DMS153 treated with DMSO at 0.1 percent for 48 hours (cell line): Measurements from ENCODE around the gene FDX1.
"Not testable (repeated sequence)": the region's sequence is repeated elsewhere in the genome, so short reads cannot be mapped to it uniquely, and the experiment has no call there.

Experiments used
- DNase-seq: peaks from one replicate; lab custom pipeline; 2025; ENCODE audit not compliant: unreplicated experiment; lab: John Stamatoyannopoulos, UW

Gene FDX1, protein sequence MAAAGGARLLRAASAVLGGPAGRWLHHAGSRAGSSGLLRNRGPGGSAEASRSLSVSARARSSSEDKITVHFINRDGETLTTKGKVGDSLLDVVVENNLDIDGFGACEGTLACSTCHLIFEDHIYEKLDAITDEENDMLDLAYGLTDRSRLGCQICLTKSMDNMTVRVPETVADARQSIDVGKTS

DNA sequence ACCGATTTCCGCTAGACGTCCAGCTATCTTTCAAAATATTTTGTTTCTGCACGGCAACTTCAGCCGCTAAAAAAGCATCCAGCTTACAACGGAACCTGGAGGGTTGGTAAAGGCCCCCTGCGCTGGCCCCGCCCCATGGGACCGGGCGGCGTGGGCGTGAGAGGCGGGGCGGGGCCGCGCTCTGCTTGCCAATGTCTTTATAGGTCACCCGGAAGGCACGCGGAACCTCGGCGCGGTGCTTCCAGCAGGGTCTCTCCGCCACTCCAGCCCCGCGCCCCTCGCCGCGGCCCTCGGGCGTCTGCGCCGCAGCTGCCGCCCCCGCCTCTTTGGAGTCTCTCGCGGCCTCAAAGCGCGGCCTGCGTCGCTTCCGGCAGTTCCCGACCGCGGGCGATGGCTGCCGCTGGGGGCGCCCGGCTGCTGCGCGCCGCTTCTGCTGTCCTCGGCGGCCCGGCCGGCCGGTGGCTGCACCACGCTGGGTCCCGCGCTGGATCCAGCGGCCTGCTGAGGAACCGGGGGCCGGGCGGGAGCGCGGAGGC is at the start of gene FDX1:
Gene FDX1, plus strand, starts transcription at position 218 of the 536 bp plus-strand sequence. Its CDS starts 173 bp downstream, at position 391.
- DNase-seq = peak; percentile 53

DNA sequence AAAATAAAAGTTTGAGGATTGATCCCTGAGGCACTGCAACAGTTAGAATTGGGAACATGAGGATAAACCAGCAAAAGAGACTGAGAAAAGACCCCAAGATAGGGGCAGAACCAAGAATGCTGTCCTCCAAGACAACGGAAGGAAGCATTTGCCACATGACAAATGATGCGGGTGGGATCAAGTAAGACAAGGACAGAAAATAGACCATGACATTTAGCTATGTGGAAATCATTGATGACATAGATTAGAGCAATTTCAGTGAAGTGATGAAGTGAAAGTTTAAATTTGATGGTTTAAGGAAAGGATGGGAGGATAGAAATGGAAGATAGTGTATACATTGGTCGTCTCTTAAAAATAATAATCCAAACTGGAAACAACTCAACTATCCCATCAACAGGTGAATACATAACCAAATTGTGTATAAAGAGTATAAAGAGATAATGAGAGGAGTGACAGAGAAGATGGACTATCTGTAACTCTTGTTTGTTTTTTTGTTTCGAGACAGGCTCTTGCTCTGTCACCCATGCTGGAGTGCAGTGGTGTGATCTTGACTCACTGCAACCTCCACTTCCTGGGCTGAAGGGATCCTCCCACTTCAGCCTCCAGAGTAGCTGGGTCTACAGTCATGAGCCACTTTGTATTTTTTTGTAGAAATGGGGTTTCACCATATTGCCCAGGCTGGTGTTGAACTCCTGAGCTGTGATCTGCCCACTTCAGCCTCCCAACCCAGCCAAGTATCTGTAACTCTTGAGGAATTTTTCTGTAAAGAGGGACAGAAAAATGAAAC is 48.7 kb upstream of the FDX1 start:
- no peak for DNase-seq

DNA sequence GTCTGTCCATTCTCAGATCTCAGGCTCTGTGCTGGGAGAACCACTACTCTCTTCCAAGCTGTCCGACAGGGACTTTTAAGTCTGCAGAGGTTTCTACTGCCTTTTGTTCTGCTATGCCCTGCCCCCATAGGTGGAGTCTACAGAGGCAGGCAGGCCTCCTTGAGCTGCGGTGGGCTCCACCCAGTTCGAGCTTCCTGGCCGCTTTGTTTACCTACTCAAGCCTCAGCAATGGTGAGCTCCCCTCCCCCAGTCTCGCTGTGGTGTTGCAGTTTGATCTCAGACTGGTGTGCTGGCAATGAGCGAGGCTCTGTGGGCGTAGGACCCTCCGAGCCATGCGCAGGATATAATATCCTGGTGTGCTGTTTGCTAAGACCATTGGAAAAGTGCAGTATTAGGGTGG is 41.5 kb upstream of the FDX1 start:
- DNase-seq = not testable (repeated sequence)

DNA sequence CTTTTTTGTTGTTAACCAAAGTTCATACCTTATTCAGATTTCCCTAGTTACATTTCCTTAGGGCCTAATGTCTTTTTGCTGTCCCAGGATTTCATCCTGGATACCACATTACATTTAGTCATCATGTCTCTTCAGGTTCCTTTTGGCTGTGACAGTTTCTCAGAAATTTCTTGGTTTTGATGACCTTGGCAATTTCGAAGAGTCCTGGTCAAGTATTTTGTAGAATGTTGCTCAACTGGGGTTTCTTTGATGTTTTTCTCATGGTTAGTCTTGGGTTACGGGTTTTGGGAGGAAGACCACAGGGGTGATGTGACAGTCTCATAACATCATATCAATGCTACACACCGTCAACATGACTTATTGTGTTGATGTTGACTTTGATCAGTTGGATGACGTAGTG is 39.8 kb upstream of the FDX1 start:
- DNase-seq = no peak

DNA sequence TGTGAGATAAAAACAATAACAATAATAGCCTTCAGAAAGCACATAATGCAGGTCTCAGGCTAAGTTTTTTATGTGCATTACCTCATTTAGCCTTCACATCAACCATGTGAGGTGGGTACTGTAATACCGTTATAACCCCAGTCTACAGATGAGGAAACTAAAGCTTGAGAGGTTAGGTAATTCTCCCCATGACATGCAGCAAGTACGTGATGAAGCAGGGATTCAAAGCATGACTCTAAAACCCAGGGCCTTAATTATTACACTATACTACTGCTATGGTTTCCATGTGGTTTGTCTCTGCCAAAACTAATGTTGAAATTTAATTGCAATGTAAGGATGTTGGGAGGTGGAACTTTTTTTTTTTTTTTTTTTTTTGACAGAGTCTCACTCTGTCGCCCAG is 37.7 kb upstream of the FDX1 start:
- no peak for DNase-seq

DNA sequence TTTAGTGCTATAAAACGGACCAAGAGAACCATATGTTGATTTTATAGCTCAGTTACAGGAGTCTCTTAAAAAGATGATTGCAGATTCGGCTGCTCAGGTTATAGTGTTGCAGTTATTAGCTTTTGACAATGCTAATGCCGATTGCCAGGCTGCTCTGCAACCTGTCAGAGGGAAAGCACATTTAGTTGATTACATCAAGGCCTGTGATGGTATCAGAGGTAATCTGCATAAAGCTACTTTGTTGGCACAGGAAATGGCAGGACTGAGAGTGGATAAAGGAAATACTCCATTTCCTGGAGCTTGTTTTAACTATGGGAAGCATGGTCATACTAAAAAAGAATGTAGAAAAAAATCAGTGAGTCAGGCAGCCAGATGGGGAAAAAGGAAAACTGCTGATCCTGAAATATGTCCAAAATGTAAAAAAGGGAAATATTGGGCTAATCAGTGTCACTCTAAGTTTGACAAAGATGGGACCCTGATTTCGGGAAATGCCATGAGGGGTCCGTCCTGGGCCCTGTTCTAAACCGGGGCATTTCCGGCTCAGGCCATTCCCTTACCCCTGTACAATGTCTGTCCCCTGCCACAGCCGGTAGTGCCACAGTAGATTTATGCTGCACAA is 32.0 kb upstream of the FDX1 start:
- not testable (repeated sequence) for DNase-seq

DNA sequence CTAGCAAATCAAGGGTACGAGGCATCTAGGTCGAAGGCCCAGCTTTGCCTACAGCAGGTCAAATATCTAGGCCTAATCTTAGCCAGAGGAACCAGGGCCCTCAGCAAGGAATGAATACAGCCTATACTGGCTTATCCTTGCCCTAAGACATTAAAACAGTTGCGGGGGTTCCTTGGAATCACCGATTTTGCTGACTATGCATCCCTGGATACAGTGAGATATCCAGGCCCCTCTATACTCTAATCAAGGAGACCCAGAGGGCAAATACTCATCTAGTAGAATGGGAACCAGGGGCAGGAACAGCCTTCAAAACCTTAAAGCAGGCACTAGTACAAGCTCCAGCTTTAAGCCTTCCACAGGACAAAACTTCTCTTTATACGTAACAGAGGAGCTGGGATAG is 26.2 kb upstream of the FDX1 start:
- not testable (repeated sequence) for DNase-seq

DNA sequence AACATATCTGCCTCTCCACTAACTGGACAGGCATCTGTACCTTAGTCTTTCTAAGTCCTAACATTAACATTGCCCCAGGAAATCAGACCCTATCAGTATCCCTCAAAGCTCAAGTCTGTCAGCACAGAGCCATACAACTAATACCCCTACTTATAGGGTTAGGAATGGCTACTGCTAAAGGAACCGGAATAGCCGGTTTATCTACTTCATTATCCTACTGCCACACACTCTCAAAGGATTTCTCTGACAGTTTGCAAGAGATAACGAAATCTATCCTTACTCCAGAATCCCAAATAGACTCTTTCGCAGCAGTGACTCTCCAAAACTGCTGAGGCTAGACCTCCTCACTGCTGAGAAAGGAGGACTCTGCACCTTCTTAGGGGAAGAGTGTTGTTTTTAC is 24.1 kb upstream of the FDX1 start:
- DNase-seq = not testable (repeated sequence)

DNA sequence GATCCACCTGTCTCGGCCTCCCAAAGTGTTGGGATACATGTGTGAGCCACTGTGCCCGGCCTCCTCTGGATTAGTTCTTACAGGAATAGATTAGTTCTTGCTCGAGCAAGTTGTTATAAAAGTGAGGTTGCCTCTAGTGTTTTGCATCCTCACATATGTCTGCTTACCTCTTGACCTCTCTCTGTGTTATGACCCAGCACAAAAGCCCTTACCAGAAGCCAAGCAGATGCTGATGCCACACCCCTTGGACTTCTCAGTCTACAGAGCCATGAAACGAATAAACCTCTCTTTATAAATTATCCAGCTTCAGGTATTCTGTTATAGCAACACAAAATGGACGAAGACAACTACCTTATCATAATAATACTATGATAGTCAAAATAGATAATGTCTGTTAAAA is 22.4 kb upstream of the FDX1 start:
- DNase-seq = no peak

DNA sequence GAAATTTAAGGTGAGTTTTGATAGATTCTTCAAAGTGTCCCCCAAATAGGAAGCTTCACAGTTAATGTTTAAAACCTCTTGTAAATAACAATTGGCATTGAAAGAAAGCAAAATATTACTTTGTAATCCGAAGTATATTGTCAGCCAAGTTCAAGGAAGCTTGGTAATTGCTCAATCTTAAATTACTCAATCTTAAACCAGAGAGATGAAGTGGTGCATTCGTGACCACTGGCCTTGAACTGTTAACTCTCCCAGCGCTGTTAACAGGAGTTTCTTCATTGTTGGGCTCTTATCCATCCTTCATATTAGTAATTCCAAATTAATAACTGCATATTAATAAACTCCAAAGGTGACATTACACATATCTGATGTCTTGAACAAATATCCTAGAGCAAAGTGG is 20.6 kb upstream of the FDX1 start:
- no peak for DNase-seq

DNA sequence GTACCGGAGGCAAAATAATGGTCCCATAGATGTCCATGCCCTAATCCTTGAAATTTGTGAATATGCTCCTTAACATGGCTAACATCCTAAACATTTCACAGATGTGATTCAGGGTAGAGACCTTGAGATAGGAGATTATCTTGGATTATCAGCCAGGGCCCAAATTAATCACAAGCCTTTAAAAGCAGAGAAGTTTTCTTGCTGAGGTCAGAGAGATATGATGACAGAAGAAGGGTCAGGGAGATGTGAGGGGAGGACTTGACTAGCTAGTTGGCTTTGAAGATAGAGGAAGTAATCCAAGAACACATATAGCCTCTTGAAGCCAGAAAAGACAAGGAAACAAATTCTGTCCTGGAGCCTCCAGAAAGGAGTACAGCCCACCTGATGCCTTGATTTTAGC is 19.1 kb upstream of the FDX1 start:
- DNase-seq = no peak

DNA sequence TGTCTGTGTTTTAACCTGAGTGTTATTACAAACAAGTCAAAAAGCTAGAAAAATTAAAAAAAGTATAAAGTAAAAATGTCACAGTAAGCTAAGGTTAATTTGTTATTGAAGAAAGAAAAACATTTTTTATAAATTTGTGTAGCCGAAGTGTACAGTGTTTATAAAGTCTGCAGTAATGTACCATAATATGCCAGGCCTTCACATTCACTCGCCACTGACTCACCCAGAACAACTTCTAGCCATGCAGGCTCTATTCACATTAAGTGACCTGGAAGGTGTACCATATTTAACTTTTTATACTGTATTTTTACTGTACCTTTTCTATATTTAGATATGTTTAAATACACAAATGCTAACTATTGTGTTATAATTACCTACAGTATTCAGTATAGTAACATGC is 14.7 kb upstream of the FDX1 start:
- no peak for DNase-seq

DNA sequence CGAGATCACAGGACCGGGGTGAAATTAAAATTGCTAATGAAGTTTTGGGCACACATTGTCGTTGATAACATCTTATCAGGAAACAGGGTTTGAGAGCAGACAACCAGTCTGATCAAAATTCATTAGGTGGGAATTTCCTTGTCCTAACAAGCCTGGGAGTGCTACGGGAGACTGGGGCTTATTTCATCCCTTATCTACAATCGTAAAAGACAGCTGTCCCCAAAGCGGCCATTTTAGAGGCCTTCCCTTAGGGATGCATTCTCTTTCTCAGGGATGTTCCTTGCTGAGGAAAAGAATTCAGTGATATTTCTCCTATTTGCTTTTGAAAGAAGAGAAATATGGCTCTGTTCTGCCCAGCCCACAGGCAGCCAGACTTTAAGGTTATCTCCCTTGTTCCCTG is 8.1 kb upstream of the FDX1 start:
- not testable (repeated sequence) for DNase-seq

DNA sequence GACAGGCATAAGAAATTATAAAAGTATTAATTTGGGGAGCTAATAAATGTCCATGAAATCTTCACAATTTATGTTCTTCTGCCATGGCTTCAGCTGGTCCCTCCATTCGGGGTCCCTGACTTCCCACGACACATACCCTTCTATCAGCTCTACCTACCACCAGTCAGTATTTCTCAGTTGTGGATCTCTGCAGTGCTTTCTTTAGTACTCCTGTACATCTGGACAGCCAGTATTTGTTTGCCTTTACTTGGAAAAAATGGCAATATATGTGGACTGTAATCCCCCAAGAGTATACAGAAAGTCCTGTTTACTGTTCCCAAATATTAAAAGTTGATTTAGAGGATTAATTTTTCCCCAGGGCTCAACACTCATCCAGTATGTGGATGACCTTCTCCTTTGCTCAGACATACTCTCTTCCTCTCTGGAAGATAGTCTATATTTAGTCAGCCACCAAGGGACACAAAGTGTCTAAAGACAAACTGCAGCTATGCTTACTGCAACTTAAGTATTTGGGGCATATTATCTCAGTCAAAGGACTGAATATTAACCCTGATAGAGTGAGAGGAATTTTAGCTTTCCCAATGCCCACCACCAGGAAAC is 7.3 kb upstream of the FDX1 start:
- DNase-seq = no peak

DNA sequence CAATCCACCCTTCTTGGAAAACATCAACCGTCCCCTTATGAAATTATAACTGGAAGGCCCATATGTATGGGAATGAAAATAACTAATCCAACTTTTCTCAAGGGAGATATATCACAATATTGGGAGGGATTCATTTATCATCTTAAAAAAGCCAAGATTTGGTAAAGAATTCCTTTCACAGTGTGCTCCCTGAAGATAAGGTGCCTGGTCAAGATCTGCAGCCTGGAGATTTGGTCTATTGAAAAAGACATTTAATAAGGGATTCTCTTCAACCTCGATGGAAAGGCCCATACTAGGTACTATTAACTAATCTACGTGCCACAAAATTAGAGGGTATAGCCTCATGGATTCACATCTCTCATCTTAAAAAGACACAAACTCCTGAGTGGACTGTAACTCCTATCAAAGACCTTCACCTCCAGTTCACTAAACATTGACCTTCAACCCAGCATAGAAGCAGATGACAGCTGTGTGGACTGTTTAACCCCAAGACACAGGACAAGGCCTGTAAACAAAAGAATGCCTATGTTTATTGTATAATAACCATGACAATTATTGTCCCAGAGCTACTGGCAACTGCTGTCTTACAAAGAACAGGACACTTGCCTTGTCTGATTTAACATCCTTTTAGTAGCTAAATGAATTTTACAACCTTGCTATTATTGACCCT is 4.8 kb upstream of the FDX1 start:
- DNase-seq = no peak

DNA sequence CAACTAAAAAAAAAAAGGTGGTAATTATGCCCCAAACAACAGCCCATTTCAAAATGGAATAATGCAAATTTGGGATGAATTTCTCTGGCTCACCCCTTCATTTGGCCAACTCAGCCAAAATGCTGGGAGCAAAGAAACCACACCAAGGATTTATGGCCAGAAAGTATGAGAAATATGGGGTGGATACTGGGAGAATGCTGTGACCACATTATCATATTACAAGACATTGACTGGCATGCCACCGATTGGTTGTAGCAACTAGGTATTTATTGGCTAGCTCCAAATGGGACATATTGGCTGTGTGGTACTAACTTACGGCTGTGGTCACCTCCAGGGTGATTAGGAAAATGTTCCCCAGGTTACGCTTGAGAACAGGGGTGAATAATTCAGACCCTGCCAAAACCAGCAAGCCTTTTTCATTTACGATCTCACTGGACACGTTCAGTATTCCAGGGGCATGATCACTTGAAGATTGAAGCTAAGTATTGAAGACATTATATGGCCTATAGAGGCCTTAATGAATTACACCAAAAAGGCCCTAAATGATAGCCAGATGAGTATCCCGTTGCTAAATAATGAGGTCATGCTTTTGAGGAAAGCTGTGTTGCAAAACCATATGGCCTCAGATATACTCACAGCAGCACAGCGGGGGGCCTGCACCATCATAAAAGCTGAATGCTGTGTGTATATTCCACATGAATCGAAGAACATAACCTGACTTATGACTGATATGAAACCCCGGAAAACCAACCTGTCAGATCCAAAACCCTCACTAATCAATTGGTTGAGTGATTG is 3.8 kb upstream of the FDX1 start:
- DNase-seq = no peak

DNA sequence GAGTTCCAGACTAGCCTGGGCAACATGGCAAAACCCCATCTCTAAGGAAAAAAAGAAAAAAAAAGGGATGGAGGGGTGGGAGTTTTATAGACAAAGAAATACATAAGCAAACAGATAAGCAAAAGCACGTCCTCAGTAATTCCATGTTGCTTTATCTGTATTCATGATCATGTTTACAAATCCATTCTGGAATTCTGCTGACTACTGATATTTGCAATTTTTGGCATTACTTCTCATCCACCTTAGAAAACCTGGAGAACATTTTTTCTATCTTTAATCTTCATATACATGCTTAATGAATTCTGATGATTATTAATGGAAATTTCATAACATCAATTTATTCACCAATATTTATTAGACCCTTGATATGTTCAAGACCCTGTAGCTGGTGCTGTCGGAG is 1.7 kb upstream of the FDX1 start:
- DNase-seq = no peak

DNA sequence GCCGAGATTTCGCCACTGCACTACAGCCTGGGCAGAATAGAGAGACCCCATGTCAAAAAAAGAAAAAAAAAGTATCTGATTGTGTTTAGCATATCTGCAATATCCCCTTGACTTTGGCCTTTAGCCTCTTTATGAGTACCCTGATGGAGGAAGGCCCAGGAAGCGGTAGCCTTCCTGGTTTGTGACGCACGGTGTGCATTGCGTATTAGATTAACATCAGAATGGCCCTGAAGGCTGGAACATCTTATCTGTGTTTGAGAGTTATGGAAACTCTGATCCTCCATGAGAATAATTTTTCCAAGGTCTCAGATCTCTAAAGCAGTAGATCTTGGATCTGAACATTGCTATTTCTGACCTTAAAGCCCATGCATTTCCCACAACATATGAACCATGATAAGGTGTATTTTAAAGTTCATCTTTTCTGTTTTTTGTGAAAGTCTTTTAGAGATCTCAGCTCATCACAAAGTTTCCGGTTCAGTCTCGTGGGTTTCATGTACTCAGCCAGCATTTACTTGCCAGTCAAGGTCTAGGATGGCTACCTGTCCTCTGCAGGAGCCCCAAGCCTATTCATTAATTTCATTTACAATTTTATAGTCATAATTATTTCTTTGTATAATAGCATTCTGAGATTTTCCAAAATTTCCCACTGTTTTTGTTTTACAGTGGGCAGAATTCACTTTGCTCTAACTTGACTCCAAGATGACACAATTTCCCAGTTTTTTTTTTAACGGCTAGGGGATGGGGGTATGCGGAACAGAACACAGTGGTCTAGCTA is 605 bp upstream of the FDX1 start:
- no peak for DNase-seq

DNA sequence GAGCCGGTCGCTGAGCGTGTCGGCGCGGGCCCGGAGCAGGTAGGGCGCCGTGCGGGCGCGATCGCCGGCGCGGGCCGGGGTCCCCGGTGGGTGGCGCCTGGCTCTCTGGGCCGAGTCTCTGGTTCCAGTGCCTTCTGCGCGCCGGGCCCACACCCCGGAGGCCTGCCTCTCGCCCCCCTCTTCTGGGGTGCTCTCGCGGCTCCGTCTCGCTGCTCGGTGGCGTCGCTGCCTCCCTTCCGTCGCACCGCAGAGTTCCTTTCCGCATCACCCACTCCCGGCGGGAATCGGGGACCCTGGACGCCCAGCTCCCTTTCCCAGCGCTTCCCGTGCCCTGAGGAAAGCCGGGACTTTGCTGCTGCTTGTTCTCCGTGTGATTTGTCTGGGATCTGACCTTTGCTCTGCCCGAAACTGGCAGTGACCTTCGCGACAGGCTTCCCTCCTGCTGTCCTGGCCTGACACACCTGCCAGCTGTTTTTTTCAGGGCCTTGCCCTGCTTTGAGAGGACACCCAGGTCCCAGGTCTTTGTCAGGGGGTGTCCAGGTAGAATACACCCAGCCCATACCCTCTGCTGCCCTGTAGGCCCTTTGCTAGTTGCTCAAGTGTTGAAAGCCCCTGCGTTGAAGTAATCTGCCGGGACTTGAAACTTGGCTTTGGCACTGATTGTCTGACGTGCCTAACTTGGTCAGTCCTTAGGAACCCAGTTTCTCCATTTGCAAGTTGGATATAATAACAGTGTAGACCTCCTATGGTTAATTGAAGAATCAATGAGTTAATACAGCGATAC is 711 bp downstream of the FDX1 start:
- DNase-seq = peak; percentile 36
